ENCODE results near the gene GIGYF1.

GIGYF1 gene

GRCh38 chr7:100683659-100684533 is 10.2 kb downstream of the GIGYF1 start:
- no peak for DNase-seq

DNA sequence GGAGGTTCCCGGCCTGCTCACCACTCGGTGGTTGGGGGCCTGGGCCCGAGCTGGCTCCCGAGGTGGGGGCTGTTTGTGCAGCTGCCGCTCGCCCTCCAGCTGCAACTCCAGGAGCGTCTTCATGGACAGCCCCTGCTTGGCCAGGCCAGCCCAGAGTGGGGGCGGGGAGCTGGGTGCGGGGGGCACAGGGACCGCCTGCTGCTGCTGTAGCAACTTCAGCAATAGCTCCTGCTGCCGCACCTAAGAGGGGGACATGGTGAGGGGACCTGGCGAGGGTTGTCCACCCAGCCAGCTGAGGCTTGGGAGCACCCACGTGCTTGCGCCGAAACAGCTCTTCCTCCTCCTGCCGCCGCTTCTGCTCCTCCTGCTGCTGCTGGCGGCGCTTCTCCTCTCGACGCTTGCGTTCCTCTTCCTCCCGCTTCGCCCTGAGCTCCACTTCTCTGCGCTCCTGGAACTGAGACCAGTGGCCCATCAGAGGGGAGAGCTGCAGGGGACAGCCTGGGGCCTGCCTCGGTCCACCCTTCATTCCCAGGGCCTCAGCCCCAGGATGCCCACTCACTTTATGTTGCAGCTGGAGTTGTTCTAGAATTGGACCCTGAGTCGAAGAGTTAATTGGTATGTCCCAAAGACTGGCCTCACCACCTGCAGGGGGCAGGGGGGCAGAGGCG is 10.9 kb downstream of the GIGYF1 start:
- no peak for DNase-seq

- DNase-seq = no peak
These were observed 11.8 kb downstream of the GIGYF1 start for GRCh38 chr7:100682228-100682741.

GRCh38 chr7:100681491-100682227 is 12.4 kb downstream of the GIGYF1 start:
- DNase-seq = no peak

- DNase-seq = no peak
These were observed 13.3 kb downstream of the GIGYF1 start for GRCh38 chr7:100680576-100681271.

DNA sequence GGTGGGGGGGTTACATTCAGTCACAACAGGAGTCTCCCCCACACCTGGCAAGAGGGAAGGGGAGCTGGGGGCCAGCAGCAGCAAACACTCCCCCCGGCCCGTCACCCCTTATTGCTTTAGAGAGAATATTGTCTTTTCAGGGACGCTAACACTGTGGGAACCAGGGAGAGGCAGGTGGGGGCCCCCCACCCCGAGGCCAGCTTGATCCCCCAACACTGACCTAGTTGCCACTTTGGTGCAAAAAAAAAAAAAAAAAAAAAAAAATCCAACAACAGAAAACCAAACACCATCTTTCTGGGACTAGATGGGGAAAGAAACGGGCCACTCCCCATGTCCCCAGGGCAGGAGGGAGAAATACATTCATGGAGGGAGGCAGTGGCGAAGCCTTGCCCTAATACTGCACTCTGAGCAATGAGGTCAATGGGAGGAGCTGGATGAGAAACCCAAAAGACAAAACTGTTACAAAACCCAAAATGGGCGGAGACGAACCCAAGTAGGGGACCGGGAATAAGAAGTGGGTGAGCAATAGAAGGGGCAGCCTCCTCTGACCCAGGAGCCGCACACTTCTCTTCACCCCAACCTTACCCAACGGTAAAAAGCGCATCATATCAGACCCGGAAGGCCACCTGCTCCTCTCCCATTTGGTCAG is 14.0 kb downstream of the GIGYF1 start:
- DNase-seq = no peak

GRCh38 chr7:100679129-100679926 is 14.7 kb downstream of the GIGYF1 start:
- DNase-seq = no peak

- no peak for DNase-seq
These were observed 15.6 kb downstream of the GIGYF1 start for GRCh38 chr7:100678291-100678984.

- DNase-seq = no peak
These were observed 16.5 kb downstream of the GIGYF1 start for GRCh38 chr7:100677308-100678267.

GRCh38 chr7:100676501-100677306 is 17.3 kb downstream of the GIGYF1 start:
- no peak for DNase-seq

DNA sequence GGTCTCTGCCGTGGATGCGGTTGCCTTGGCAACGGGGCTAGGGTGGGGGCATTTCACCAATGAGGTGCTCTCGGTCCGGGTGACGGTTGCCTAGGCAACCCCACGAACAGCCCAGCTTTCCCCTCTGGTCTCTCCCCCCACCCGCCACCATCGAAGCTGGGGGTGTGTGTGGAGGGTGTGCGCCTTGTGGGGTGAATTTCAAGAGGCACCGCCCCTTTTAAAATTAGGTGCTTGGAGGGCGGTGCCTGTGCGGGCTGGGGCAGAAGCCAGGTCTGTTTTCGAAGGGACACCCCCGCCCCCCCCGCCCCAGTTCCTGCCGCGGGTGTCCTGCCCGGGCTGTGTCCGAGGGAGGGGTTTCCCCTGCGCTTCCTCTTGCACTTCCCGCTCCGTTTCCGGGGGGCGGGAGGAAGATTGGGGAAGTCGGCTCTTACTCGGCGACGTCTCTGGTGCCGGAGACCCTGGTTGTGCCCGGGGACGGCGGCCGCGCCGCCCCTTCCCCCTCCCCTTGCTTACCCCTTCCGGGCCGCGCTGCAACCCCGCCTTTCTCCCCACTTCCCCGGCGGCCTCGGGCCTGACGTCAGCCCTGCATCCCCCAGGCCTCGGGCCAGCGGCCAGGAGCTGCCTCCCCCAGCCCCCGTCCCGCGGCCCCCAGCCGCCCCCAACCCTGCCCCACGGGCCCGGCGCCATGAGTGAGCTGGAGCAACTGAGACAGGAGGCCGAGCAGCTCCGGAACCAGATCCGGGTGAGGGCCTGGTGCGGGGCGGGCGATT is 18.3 kb downstream of the GIGYF1 start:
- DNase-seq = peak; percentile 39

DNA sequence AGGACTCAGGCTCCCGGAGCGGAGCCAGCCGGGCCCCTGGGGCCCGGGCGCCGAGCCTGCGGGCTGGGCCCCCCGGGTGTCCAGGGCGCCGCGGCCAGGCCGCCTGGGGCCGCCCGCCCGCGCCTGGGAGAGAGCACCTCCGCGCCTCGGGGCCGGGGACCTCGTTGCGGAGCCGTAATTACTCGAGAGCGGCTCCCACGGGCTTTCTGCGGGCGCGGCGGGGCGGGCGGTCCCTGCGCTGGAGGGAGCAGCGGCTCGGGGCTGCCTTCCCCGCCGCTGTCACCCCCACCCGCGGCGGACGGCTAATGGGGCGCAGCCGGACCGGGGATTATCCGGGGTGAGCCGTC is 19.0 kb downstream of the GIGYF1 start:
- DNase-seq = no peak

DNA sequence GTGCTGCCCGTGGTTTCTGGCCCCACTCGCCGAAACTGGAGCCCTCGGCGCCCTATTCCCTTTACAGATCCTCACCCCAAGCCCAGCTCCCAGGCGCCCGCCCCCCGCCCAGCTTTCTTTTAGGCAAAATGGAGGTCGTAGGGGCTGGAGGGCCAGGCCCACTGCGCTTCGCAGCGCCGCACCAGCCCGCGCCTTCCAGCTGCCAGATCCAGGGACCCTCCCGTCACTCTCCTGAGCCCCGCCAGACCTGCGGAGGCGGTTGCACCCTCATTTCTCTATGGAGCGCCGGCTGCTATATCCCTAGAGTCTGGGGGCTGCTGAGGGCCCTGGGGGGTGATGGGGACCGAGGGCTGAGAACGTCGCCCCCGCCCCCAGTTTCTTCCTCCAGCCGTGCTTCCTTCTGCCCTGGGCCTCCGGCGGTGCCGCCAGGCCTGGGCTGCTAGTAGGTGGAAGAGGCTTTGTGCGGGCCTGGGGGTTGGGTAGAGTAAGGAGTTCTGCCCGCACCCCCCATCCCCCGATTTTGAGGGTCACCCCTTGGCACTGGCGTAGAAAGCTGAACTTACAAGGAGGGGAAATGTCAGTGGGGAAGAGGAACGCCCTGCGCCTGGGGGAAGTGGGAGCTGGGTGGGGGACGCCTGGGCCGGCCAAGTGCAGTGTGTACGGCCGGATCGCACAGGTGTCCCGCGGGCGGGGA is 19.5 kb downstream of the GIGYF1 start:
- no peak for DNase-seq

GRCh38 chr7:100673942-100674410 is 20.1 kb downstream of the GIGYF1 start:
- no peak for DNase-seq

- peak; percentile 97 for DNase-seq
These were observed 20.6 kb downstream of the GIGYF1 start, which contains the start of gene GNB2 for GRCh38 chr7:100673302-100673941. GNB2 (plus strand) TSS chr7:100673740; CDS start chr7:100676266, 2,526 bp downstream.

Data from NCI-H2029 (cell line).